ENCODE measurements around the gene CEP19.

DNA sequence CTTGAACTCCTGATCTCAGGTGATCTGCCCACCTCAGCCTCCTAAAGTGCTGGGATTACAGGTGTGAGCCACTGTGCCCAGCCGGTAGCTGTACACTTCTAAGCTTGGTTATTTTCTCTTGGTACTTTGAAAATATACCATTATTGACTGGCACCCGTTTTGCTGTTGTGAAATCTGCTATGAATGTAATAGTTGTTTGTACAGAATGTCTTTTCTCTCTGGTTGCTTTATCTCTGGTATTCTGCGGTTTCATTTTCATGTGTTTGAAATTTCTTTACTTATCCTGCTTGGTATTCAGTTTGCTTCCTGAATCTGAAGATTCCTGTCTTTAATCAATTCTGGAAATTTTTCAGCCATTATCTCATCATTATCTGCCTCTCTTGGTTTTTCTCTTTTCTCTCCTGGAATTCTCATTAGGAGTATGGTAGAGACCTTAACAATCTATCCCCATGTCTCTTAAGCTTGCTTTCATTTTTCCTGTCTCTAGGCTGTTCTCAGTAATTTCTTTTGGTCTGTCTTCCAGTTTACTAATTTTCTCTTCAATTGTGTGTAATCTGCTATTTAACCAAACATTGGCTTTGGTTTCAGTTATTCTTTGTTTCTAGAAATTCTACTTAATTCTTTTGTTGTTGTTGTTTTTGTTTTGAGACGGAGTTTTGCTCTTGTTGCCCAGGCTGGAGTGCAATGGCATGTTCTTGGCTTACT lies 24.8 kb upstream of the CEP19 start:
- TF ChIP-seq CTCF (optimal IDR thresholded peaks at IDR 0.05 in 1 of 3, IDR thresholded peaks at IDR 0.05 in 1 of 3, conservative IDR thresholded peaks at IDR 0.05 in 1 of 3; ENCODE audit: extremely low read depth in 1 of 3, insufficient read depth in 2 of 3, low read length in 3 of 3) (no peak), EZH2 (IDR thresholded peaks at IDR 0.05; ENCODE audit: low read length) (no peak)

All from keratinocyte (primary cell).